ENCODE measurements around the gene MAP3K6. TPM values are rescaled to one million over a fixed set of nuclear protein-coding genes. Genes with fewer than 3 reads are reported as not detected.
"Not testable (repeated sequence)": the region's sequence is repeated elsewhere in the genome, so short reads cannot be mapped to it uniquely, and the experiment has no call there.

Gene MAP3K6
- total RNA-seq (ENCODE audit: insufficient read depth, low replicate concordance) = 18.3 TPM

- peak; percentile 95 for DNase-seq (ENCODE audit: low spot score)
Observed at GRCh38 chr1:27366411-27367159, at the start of gene MAP3K6. Gene MAP3K6 (minus strand): TSS chr1:27366961. CDS start chr1:27366597, 364 bp downstream.

DNA sequence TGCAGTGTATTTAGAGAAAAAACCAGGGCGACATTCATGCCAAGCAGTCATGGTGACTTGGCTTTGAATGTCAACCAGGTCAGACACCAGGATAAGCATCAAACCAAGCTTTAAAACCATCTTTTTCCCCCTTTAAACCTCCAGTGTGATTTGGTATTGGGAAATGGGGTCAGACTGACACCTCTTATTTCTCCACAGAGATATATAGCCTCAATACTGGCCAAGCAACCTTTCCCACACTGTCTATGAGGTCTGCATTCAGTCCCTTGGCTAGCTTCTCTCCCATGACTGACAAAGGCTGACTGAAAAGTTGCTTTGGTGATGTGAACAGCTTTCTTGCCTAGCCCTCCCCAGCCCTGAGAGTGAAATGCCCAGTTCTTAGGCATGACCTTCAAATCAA lies 47.3 kb upstream of the MAP3K6 start:
- DNase-seq (ENCODE audit: low spot score) = no peak

DNA sequence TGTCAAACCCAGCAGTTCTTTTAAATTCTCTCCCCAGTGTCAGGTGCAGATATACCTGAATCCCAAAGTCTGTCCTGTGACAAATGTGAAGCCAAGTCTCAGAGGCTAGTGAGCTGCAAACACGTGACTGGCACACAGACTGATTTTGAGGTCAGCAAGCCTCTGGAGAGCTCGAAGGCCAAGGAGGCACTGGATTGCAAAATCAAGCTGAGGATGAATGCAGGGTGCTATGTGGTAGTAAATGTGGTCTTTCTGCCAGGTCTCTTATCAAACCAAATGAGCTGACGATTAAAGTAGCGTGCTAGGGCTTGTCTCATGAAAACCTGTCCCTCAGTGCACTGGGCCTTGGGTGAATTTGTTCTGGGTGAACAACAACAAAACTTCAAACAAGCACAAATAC lies 46.2 kb upstream of the MAP3K6 start:
- DNase-seq (ENCODE audit: low spot score) = no peak

DNA sequence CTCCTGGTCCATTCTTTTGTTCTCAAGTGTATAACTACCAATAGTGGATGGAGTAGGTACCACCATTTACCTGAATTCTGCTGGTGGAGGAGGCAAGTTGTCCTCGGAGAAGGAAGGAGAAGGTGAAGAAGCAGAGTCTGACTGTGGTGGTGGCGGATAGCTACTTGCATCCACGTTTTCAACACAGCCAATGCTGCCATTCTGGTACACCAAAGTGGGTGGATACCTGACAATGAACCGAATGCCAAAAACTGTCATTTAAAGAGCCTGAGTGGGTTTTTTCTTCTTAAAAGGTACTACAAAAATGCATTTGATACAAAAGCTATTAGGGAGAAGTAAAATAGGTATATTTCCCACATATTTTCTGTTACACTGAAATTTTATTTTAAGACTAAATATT lies 45.7 kb upstream of the MAP3K6 start:
- no peak for DNase-seq (ENCODE audit: low spot score)

DNA sequence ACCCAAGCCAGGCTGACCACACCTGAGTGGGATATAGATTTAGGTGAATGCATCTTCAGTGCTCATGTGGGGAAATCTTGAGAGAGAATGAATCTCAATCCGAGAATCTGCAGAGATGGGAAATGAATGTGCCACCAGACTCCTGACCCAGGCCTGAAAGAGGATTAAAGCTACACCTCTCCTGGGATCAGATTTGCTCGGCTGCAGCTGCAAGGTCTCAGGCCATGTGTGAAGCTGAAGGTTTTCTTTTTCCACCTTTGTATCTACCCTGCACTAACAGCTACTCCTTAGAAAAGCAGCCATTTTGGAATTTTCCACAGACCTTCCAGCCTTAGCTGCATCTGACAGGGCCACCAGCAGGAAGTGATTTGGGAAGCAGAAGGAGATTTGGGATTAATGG lies 43.9 kb upstream of the MAP3K6 start:
- no peak for DNase-seq (ENCODE audit: low spot score)

DNA sequence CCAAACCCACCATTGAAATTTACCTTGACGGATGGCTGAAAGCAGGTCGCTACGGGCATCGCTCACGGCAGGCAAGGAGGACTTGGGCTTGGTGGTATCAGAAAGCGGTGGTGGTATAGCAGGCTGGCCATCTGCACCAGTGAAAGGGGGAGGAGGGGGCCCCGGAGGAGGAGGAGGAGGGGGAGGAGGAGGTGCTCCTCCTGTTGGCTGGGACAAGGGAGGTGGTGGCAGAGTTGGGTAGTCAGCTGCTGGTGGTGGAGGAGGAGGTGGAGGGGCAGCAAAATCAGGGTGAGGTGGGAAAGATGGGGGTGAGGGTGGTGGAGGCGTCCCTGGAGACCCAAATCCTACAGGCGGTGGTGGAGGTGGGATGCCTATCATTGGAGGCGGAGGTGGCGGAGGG lies 42.9 kb upstream of the MAP3K6 start:
- no peak for DNase-seq (ENCODE audit: low spot score)

- DNase-seq (ENCODE audit: low spot score) = no peak
Observed at GRCh38 chr1:27408151-27408550, 41.4 kb upstream of the MAP3K6 start.

DNA sequence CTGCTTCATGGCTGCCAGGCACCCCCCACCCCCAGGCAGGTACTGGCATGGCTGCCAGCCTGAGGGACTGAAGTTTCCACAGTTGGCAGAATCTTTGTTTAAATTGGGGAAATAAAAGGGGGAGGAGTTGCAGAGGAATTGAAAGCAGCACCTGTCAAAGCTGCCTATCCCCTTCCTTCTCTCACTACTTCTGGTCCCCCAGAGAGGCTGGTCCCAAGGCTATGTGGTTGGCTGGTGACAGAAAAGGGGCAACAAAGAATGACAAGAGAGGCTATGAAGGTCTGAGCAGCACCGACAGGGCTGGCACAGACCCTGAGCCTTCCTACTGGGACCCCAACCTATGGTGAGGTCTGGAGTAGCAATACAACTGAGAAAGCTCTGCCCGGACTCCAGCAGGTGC lies 40.0 kb upstream of the MAP3K6 start:
- DNase-seq (ENCODE audit: low spot score) = not testable (repeated sequence)

DNA sequence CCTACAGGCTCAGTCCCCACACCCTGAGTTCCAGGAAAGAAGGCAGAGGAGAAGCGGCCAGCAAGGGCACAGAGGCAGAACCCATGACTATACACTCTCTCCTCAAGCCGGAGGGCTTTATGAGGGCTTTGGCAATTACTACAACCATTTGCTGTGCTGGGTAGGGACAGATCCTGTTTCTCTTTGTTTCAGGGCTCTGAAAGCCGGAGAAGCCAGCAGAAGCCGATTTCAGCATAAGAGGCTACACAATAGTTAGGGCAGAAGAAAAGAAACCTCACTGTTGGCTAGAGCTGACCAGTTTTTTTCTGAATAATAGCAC lies 39.6 kb upstream of the MAP3K6 start:
- no peak for DNase-seq (ENCODE audit: low spot score)

- not testable (repeated sequence) for DNase-seq (ENCODE audit: low spot score)
Observed at GRCh38 chr1:27405598-27406361, 39.0 kb upstream of the MAP3K6 start.

DNA sequence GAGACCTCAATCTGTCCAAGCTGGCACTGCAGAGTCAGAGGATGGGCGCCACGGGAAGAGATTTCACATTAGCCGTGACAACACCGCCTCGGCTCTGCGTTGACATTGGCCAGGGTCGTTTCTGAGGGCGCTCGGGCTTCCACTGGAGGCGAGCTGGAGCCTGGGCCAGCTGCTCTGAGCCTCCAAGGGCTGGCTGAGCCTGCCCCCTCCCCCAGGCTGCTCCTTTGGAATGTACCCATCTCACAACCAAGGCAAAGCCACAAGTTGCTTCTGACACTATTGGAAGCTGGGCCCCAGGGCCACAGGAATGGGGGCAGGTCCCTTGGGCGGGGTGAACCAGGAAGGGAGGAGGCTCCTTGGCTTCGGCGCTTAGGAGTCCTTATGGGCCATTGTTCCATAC lies 38.3 kb upstream of the MAP3K6 start:
- DNase-seq (ENCODE audit: low spot score) = no peak

GRCh38 chr1:27403931-27404330 lies 37.2 kb upstream of the MAP3K6 start:
- no peak for DNase-seq (ENCODE audit: low spot score)

- DNase-seq (ENCODE audit: low spot score) = peak; percentile 96
Observed at GRCh38 chr1:27403065-27403726, 36.4 kb upstream of the MAP3K6 start.

DNA sequence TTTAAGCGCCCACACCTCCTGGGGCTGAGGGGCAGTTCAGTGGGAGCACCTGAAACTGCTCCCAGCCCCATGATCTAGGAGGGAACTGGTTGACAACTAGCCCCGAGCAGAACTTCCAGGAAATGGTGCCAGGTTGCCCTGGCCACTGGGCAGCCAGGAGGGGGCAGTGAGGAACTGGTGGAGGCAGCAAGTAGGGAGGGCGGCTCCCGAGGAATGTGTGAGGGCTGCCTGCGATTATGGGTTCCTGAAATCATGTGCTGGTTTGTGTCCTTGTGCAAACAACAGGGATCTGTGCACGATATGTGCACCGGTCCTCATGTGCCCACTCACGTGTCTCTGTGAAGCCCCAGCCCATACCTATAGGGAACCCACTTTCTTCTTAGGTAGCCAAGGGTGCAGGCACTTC lies 35.6 kb upstream of the MAP3K6 start:
- peak; percentile 72 for DNase-seq (ENCODE audit: low spot score)

DNA sequence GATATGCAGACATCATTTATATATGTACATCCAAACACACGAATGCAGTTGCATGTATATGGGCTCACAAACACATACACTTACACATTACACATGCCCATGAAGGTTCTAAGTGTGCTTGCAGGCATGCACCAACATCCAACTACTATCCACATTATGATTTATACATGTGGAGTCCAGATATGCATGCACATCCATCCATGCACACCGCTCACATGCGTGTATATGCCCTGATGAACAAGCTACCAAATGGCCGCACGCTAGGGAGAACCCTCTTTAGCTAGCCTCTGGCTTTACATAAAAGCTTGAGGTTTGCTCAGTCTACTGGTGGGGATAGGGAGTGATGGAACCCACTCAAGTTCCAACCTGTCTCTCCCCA lies 34.2 kb upstream of the MAP3K6 start:
- DNase-seq (ENCODE audit: low spot score) = no peak

DNA sequence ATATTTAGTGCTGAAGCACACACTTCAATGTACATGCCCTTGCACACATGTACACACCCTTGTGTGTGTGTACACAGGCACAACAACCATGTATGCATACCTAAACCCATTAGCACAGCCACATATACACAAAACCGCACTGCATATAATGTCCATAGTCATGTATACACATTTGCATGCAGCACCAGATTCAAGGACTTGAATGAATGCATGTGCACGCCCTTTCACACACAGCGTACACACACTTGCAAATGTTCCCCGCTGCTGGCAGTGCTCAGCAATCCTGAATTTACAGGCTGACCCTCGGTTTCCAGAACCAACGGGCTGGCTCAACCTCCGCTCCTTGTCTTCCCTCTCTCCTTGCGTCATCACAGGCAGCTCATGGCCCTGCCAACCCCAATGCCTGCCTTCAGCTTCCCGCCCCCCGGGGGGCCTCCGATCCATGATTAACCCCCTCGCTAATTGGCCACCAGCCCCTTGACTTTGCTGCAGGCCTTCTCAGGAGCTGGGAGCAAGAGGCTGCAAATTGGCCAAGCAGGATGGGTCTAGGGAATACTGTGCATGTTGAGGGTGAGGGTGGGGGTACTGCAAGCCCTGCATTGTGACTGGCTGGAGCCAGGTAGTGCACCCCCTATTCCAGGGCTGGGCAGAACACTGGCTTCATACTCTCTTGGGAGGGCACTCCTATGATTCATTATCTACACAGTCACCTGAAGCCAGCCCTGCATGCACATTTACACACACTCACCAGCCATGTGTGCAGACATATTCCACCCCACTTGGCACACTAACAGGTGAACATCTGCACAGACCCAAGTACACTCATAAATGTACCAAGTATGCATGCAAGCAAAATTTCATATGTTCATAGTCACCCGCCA lies 33.6 kb upstream of the MAP3K6 start:
- DNase-seq (ENCODE audit: low spot score) = no peak

- DNase-seq (ENCODE audit: low spot score) = no peak
Observed at GRCh38 chr1:27399251-27400025, 32.7 kb upstream of the MAP3K6 start.

GRCh38 chr1:27398405-27399149 lies 31.8 kb upstream of the MAP3K6 start:
- DNase-seq (ENCODE audit: low spot score) = no peak

GRCh38 chr1:27397749-27398148 lies 31.0 kb upstream of the MAP3K6 start:
- no peak for DNase-seq (ENCODE audit: low spot score)

GRCh38 chr1:27397110-27397509 lies 30.3 kb upstream of the MAP3K6 start:
- no peak for DNase-seq (ENCODE audit: low spot score)
